OCI-LY3 (cell line): Measurements from ENCODE around the gene CENPT.
A peak's percentile ranks its signal among the peaks of the same experiment; 100 is the strongest.

Source experiments
- H2AFZ ChIP-seq: fragments of 200-600, 300-600 bp; shearing (Covaris generic); 2 replicates; pipeline ENCODE4 v1.6.0; 2014; ENCODE audit warnings: antibody characterized with exemption, low read depth, low read length
- H3K27ac ChIP-seq: fragments of 200-600, 300-600 bp; sonication (generic); 2 replicates; pipeline ENCODE4 v1.5.1; 2014; ENCODE audit warnings: mild to moderate bottlenecking, low read length, moderate library complexity, mixed read lengths
- H3K27me3 ChIP-seq: fragments of 200-600, 300-600 bp; sonication (generic); 2 replicates; pipeline ENCODE4 v1.6.1; 2014; ENCODE audit warnings: low read depth, low read length, mixed read lengths
- H3K36me3 ChIP-seq: fragments of 200-600, 300-600 bp; sonication (generic); replicated peaks from 2 replicates; pipeline ENCODE3; 2014; ENCODE audit warnings: low read depth, low read length, mixed read lengths
- H3K4me1 ChIP-seq: fragments of 300-600, 200-600 bp; sonication (generic); 2 replicates; pipeline ENCODE4 v1.6.1; 2014; ENCODE audit warnings: low read length, mixed read lengths
- H3K4me2 ChIP-seq: fragments of 200-600, 300-600 bp; sonication (generic); 2 replicates; pipeline ENCODE4 v1.6.1; 2014; ENCODE audit warnings: low read length, mixed read lengths
- H3K4me3 ChIP-seq: fragments of 300-600, 200-600 bp; sonication (generic); 2 replicates; pipeline ENCODE4 v1.5.1; 2014; ENCODE audit warnings: antibody characterized with exemption, mild to moderate bottlenecking, low read length, moderate library complexity
- H3K79me2 ChIP-seq: fragments of 300-600, 200-600 bp; shearing (Covaris generic); 2 replicates; pipeline ENCODE4 v1.6.1; 2014; ENCODE audit warnings: mild to moderate bottlenecking, low read length, mixed read lengths
- H3K9ac ChIP-seq: fragments of 300-600, 200-600 bp; shearing (Covaris generic); 2 replicates; pipeline ENCODE4 v1.6.0; 2014; ENCODE audit warnings: mild to moderate bottlenecking, low read length, moderate library complexity
- H3K9me3 ChIP-seq: fragments of 200-600, 300-600 bp; shearing (Covaris generic); 2 replicates; pipeline ENCODE4 v1.6.1; 2014; ENCODE audit warnings: low read length, mixed read lengths; ENCODE audit not compliant: insufficient read depth
- H4K20me1 ChIP-seq: fragments of 200-600, 300-600 bp; sonication (generic); 2 replicates; pipeline ENCODE4 v1.6.1; 2016; ENCODE audit warnings: low read length, mixed read lengths; ENCODE audit not compliant: insufficient read depth
- EZH2phosphoT487 ChIP-seq: fragments of 200-600 bp; shearing (Covaris generic); IDR thresholded peaks from 2 replicates; pipeline ENCODE4 v1.6.1; 2018; ENCODE audit warnings: antibody characterized with exemption, mixed run types, low read depth
- TF ChIP-seq, protein P1 (sequence below): fragments of 200-600, 300-600 bp; sonication (generic); IDR thresholded peaks from 2 replicates; pipeline ENCODE4 v1.5.1; 2014; ENCODE audit warnings: antibody characterized with exemption, low read length, low read depth

CENPT gene

DNA sequence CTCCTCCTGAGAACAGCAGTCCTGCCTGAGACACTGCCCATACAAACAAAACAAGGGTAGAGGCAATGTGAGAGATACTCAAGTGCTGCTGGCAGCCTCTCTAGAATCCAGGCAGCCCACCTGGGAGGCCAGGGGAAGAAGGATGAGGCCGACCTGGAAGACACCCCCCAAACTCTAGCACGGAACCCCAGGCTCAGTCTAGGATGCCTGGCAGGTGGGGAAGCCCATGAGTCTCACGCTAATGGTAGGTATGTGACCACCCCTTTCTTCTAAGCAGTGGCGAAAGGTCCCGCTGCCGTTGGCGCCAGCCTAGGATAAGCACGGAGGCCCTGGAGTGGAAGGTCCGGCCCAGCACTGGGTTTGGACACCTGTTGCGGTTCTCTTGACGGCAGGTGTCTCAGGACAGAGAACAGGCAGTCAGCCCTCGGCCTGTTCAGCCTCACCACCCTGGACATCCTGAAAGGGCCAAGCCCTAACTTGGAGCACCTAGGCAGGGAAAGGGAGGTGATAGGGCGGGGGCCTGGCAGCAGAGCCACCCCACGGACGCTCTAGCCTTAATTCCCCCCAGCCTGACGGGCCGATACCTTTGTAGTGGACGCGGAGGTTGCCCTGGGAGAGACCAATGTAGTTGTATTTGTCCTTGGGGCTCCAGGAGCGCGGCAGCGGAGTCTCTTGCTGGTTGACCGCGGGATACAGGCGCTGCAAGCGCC lies 41.6 kb downstream of the CENPT start:
- TF ChIP-seq EZH2phosphoT487: no peak
- peak overlapping the region; percentile 45 for H3K27ac ChIP-seq
- H3K79me2 ChIP-seq: peaks cover 46% of the 10 kb centered on the region

DNA sequence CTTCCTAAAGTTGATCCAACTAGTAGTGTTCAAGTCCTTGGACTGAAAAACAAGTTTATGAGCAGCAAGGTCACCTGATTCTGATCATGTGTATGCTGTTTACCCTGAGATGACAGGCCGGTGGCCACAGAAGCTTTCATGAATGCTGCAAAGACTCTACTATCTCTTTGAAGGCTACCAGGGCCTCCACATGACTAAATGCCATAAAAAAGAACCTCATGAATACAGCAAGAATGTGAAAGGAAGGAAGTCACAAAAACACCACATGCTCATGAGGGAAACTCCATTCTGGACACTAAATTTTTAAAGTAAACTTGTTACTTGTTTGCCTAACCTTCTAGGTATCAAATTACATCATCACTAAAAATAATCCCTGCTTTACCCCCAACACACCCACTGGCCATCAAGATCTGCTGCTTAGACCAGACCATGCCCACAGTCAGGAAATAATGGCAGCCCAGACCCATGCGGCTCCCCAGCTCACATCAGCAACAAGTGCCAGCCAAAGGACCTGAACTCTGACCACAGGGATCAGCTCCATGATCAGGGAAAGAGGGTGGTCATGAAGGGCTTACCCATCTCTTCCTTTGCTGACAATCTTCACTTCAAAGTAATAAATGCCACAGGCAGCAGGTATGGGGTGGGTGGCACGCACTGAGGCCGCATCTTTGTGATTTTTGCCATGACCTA lies 42.5 kb downstream of the CENPT start:
- Histone ChIP-seq H3K9ac (peak overlapping the region; percentile 95), H3K27ac (0 out of 2 replicates have a peak overlapping the region, but pooled peaks have one; percentile 2), H3K36me3 (peaks cover 29% of the 10 kb centered on the region)

More for the DNA sequence above, 41.6 kb downstream of the CENPT start:
- H3K4me3 ChIP-seq: peak overlapping the region; percentile 90
- peaks cover 39% of the 10 kb centered on the region for H3K4me1 ChIP-seq
- peaks cover 11% of the 10 kb centered on the region; the same call in 1 of the 2 replicates for H4K20me1 ChIP-seq
- no peaks in the 10 kb centered on the region for H3K27me3 ChIP-seq
- peak overlapping the region; percentile 89 for H3K4me2 ChIP-seq
- H3K9me3 ChIP-seq: no peaks in the 10 kb centered on the region
- H3K9ac ChIP-seq: peak overlapping the region; percentile 95
- H3K36me3 ChIP-seq: peaks cover 20% of the 10 kb centered on the region
- peak overlapping the region; percentile 78 for H2AFZ ChIP-seq

DNA sequence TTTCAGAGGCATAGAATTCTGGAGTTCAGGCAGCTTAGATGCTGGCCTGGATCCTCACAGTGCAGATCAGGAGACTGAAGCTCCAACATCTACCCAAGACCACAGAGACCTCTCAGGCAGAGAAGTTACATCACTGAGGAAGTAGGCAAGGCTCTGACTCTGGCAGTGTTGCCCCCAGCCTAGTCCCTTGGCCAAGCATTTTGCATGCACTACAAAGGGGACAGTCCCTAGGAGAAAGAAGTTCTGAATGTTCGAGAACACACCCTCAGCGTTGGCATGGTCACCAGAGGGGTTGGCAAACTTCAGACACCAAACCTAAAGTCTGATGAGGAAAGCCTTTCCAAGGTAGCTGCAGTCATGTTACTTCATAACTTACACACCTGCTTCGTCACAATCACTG lies 43.6 kb downstream of the CENPT start:
- no peak for TF ChIP-seq EZH2phosphoT487
- TF ChIP-seq, protein P1, sequence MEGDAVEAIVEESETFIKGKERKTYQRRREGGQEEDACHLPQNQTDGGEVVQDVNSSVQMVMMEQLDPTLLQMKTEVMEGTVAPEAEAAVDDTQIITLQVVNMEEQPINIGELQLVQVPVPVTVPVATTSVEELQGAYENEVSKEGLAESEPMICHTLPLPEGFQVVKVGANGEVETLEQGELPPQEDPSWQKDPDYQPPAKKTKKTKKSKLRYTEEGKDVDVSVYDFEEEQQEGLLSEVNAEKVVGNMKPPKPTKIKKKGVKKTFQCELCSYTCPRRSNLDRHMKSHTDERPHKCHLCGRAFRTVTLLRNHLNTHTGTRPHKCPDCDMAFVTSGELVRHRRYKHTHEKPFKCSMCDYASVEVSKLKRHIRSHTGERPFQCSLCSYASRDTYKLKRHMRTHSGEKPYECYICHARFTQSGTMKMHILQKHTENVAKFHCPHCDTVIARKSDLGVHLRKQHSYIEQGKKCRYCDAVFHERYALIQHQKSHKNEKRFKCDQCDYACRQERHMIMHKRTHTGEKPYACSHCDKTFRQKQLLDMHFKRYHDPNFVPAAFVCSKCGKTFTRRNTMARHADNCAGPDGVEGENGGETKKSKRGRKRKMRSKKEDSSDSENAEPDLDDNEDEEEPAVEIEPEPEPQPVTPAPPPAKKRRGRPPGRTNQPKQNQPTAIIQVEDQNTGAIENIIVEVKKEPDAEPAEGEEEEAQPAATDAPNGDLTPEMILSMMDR: no peak
- H4K20me1 ChIP-seq: peaks cover 20% of the 10 kb centered on the region
- no peaks in the 10 kb centered on the region for H3K9me3 ChIP-seq
- no peak overlapping the region for H2AFZ ChIP-seq
- H3K27ac ChIP-seq: peak overlapping the region; percentile 38
- H3K36me3 ChIP-seq: peaks cover 29% of the 10 kb centered on the region
- H3K4me1 ChIP-seq: peaks cover 39% of the 10 kb centered on the region
- H3K4me2 ChIP-seq: peak overlapping the region; percentile 52
- no peaks in the 10 kb centered on the region for H3K27me3 ChIP-seq
- peak overlapping the region; percentile 24; the same call in 1 of the 2 replicates for H3K4me3 ChIP-seq
- H3K9ac ChIP-seq: no peak overlapping the region
- peaks cover 59% of the 10 kb centered on the region for H3K79me2 ChIP-seq

More for the DNA sequence above, 42.5 kb downstream of the CENPT start:
- Histone ChIP-seq H3K79me2 (peaks cover 54% of the 10 kb centered on the region), H3K4me2 (peak overlapping the region; percentile 89), H4K20me1 (peaks cover 20% of the 10 kb centered on the region), H3K9me3 (no peaks in the 10 kb centered on the region), H2AFZ (no peak overlapping the region), H3K4me1 (peaks cover 39% of the 10 kb centered on the region), H3K4me3 (peak overlapping the region; percentile 90), H3K27me3 (no peaks in the 10 kb centered on the region)
- TF ChIP-seq, protein P1: no peak
- TF ChIP-seq EZH2phosphoT487: no peak

DNA sequence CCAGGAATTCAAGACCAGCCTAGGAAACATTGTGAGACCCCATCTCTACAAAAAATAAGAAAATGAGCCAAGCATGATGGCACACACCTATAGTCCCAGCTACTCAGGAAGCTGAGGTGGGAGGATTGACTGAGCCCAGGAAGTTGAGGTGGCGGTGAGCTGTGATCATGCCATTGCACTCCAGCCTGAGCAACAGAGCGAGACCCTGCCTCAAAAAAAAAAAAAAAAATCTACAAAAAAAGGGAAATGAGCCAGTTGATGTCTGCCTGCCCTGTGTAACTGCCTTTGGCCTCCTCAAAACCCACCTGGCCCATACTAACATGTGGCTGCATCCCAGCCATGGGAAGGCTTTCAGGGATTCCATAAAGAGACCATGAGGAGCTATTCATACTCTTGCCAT lies 45.6 kb downstream of the CENPT start:
- Histone ChIP-seq H2AFZ (no peak overlapping the region), H3K4me1 (peaks cover 39% of the 10 kb centered on the region), H3K4me3 (no peak overlapping the region), H4K20me1 (peaks cover 25% of the 10 kb centered on the region), H3K9me3 (no peaks in the 10 kb centered on the region), H3K9ac (no peak overlapping the region), H3K27ac (peak overlapping the region; percentile 19; the same call in 1 of the 2 replicates), H3K4me2 (0 out of 2 replicates have a peak overlapping the region, but pooled peaks have one; percentile 16), H3K27me3 (no peaks in the 10 kb centered on the region), H3K79me2 (peaks cover 71% of the 10 kb centered on the region), H3K36me3 (peaks cover 29% of the 10 kb centered on the region)
- no peak for TF ChIP-seq EZH2phosphoT487

DNA sequence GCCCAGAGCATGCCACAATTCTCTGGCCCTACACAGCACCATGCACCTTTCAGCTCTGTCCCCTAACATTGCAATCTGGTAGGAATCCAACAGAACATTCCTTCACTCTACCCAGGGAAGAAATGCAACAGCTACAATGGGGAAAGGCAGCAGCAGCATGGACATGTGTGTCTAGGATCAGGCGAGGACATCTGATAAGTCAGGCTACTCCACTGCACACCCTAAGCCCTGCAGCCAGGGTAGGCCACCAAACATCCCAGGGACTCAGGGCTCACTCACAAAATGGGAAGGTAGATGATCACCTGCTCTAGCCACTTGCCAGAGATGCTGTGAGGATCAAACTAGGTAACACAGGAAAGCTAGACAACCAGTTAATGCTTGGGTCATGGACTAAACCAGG lies 46.3 kb downstream of the CENPT start:
- Histone ChIP-seq H2AFZ (no peak overlapping the region), H3K4me3 (no peak overlapping the region), H3K4me1 (peaks cover 39% of the 10 kb centered on the region), H3K4me2 (no peak overlapping the region), H3K9ac (no peak overlapping the region), H3K27me3 (no peaks in the 10 kb centered on the region), H3K9me3 (no peaks in the 10 kb centered on the region), H3K27ac (no peak overlapping the region), H3K36me3 (peaks cover 29% of the 10 kb centered on the region), H4K20me1 (peaks cover 32% of the 10 kb centered on the region), H3K79me2 (peaks cover 76% of the 10 kb centered on the region)
- TF ChIP-seq, protein P1: no peak
- TF ChIP-seq EZH2phosphoT487: no peak
